ENCODE results near the gene ZNF140. TPM values are rescaled to one million over a fixed set of nuclear protein-coding genes. Genes with fewer than 3 reads are reported as not detected.

The ZNF140 gene
- polyA plus RNA-seq, 1 donor (not counting 4 experiments of a cell fraction or from before 2014, with no cell fraction given), result 15.9 TPM

DNA sequence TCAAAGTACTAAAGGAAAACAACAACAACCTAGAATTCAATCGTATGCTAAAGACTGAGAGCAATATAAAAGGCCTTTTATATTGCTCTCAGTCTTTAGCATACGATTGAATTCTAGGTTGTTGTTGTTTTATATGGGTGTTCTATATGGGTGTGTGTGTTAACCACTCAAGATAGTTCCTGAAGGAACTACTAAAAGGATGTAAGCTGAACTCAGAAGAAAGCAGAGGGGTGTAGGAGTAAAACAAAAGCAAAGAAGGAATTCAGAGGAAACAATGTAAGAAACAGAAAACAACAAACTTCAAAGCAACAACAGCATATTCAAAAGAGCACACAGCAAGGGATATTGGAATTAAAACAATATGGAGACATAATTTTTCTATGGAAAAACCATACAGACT is 44.0 kb downstream of the ZNF140 start:
- no peak for FAIRE-seq

DNA sequence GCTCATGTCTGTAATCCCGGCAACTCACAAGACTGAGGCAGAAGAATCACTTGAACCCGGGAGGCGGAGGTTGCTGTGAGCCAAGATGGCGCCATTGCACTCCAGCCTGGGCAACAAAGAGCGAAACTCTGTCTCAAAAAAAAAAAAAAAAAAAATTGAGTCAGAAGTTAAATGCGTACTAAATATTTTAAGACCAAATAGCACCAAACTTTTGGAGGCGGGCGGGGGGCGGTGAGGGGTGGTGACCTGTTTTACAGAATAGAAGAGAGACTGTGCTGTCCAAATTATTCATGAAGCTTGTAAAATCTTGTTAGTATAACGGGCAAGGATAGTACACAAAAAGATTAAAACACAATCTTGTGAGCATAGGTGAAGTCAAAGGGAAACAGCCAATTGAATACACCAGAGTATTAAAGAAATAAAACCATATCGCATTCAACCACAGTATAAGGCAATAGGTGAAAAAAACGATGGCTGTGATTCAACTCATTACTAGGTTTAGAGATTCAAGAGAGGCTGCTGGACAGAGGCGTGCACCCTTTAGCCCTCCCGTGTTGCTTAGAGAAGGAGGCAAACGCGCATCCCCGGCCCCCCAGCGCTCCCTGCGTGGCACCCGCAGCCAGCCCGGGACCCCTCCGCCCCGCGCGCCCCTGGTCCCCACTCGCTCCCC is 48.8 kb downstream of the ZNF140 start:
- peak overlapping the region; percentile 99 for H2AFZ ChIP-seq (ENCODE audit: control insufficient read depth, low read length)

More for the DNA sequence above, 44.0 kb downstream of the ZNF140 start:
- no peak overlapping the region for H3K9ac ChIP-seq (ENCODE audit: control insufficient read depth, extremely low read depth, insufficient read depth, low read length)
- no peak overlapping the region for H3K27ac ChIP-seq (ENCODE audit: control insufficient read depth, insufficient read depth, low read length)
- H3K27me3 ChIP-seq (ENCODE audit: control insufficient read depth, extremely low read depth, insufficient read depth, low read length), result no peaks in the 10 kb centered on the region
- H4K20me1 ChIP-seq (ENCODE audit: control insufficient read depth, extremely low read depth, insufficient read depth, low read length), result no peaks in the 10 kb centered on the region
- H3K9me1 ChIP-seq (ENCODE audit: control insufficient read depth, extremely low read depth, insufficient read depth, low read length), result no peaks in the 10 kb centered on the region
- H3K4me1 ChIP-seq (ENCODE audit: control insufficient read depth, extremely low read depth, insufficient read depth, low read length), result no peaks in the 10 kb centered on the region
- no peak overlapping the region for H3K4me3 ChIP-seq (ENCODE audit: control insufficient read depth in 2 of 3, extremely low read depth in 1 of 3, insufficient read depth in 2 of 3, low read depth in 1 of 3, low read length in 3 of 3)
- dilution Hi-C loops (cut with MboI; ENCODE audit: extremely low pct_ligation_motif_present, low sequenced_read_pairs), result no loop called here
- H2AFZ ChIP-seq (ENCODE audit: control insufficient read depth, low read length), result no peak overlapping the region
- no peak for DNase-seq (ENCODE audit: low read depth, low spot score)
- peaks cover 0 to 5% of the 10 kb centered on the region in 2 experiments for H3K36me3 ChIP-seq (ENCODE audit: control insufficient read depth in 2 of 2, extremely low read depth in 1 of 2, insufficient read depth in 2 of 2, low read length in 2 of 2)
- no peak overlapping the region for H3K4me2 ChIP-seq (ENCODE audit: control insufficient read depth, extremely low read depth, insufficient read depth, low read depth, low read length)
- peaks cover 6% of the 10 kb centered on the region for H3K79me2 ChIP-seq (ENCODE audit: control insufficient read depth, insufficient read depth, low read length)
- TF ChIP-seq, protein P1, sequence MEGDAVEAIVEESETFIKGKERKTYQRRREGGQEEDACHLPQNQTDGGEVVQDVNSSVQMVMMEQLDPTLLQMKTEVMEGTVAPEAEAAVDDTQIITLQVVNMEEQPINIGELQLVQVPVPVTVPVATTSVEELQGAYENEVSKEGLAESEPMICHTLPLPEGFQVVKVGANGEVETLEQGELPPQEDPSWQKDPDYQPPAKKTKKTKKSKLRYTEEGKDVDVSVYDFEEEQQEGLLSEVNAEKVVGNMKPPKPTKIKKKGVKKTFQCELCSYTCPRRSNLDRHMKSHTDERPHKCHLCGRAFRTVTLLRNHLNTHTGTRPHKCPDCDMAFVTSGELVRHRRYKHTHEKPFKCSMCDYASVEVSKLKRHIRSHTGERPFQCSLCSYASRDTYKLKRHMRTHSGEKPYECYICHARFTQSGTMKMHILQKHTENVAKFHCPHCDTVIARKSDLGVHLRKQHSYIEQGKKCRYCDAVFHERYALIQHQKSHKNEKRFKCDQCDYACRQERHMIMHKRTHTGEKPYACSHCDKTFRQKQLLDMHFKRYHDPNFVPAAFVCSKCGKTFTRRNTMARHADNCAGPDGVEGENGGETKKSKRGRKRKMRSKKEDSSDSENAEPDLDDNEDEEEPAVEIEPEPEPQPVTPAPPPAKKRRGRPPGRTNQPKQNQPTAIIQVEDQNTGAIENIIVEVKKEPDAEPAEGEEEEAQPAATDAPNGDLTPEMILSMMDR (optimal IDR thresholded peaks at IDR 0.05 in 1 of 3, IDR thresholded peaks at IDR 0.05 in 1 of 3, conservative IDR thresholded peaks at IDR 0.05 in 1 of 3; ENCODE audit: extremely low read depth in 1 of 3, insufficient read depth in 2 of 3, low read length in 3 of 3), result no peak
- no peak for TF ChIP-seq EZH2 (IDR thresholded peaks at IDR 0.05; ENCODE audit: low read length)
- H3K9me3 ChIP-seq (ENCODE audit: control insufficient read depth, low read depth, low read length), result peaks cover 35% of the 10 kb centered on the region

More for the DNA sequence above, 48.8 kb downstream of the ZNF140 start:
- H3K79me2 ChIP-seq (ENCODE audit: control insufficient read depth, insufficient read depth, low read length), result peaks cover 6% of the 10 kb centered on the region
- TF ChIP-seq EZH2 (IDR thresholded peaks at IDR 0.05; ENCODE audit: low read length), result no peak
- TF ChIP-seq, protein P1 (optimal IDR thresholded peaks at IDR 0.05 in 1 of 3, IDR thresholded peaks at IDR 0.05 in 1 of 3, conservative IDR thresholded peaks at IDR 0.05 in 1 of 3; ENCODE audit: extremely low read depth in 1 of 3, insufficient read depth in 2 of 3, low read length in 3 of 3), result no peak
- H3K27ac ChIP-seq (ENCODE audit: control insufficient read depth, insufficient read depth, low read length), result peak overlapping the region; percentile 82
- peaks cover 4% of the 10 kb centered on the region for H3K4me1 ChIP-seq (ENCODE audit: control insufficient read depth, extremely low read depth, insufficient read depth, low read length)
- peaks cover 14% of the 10 kb centered on the region for H3K9me3 ChIP-seq (ENCODE audit: control insufficient read depth, low read depth, low read length)
- peak; percentile 5 for FAIRE-seq
- peak overlapping the region; percentile 81 for H3K4me2 ChIP-seq (ENCODE audit: control insufficient read depth, extremely low read depth, insufficient read depth, low read depth, low read length)
- H4K20me1 ChIP-seq (ENCODE audit: control insufficient read depth, extremely low read depth, insufficient read depth, low read length), result no peaks in the 10 kb centered on the region
- no peak for DNase-seq (ENCODE audit: low read depth, low spot score)
- no peaks in the 10 kb centered on the region for H3K27me3 ChIP-seq (ENCODE audit: control insufficient read depth, extremely low read depth, insufficient read depth, low read length)
- peak overlapping the region; percentile 88 for H3K9ac ChIP-seq (ENCODE audit: control insufficient read depth, extremely low read depth, insufficient read depth, low read length)
- peak overlapping the region; percentile 77 to 97 (median 86) for H3K4me3 ChIP-seq (ENCODE audit: control insufficient read depth in 2 of 3, extremely low read depth in 1 of 3, insufficient read depth in 2 of 3, low read depth in 1 of 3, low read length in 3 of 3)
- H3K9me1 ChIP-seq (ENCODE audit: control insufficient read depth, extremely low read depth, insufficient read depth, low read length), result no peaks in the 10 kb centered on the region
- peaks cover 0 to 3% of the 10 kb centered on the region in 2 experiments for H3K36me3 ChIP-seq (ENCODE audit: control insufficient read depth in 2 of 2, extremely low read depth in 1 of 2, insufficient read depth in 2 of 2, low read length in 2 of 2)
- dilution Hi-C loops (cut with MboI; ENCODE audit: extremely low pct_ligation_motif_present, low sequenced_read_pairs), result no loop called here
